ENCODE measurements around the gene TEX13D. TPM values are rescaled to one million over a fixed set of nuclear protein-coding genes. Genes with fewer than 3 reads are reported as not detected.
A peak's percentile ranks its signal among the peaks of the same experiment; 100 is the strongest.

TEX13D gene
- total RNA-seq, 2 experiments from 2014 or later, result not detected

GRCh38 chrX:124341396-124342132, 9.1 kb downstream of the TEX13D start:
- Mint-ChIP-seq H3K27me3 (no peaks in the 10 kb centered on the region), H3K36me3 (ENCODE audit: low read depth) (no peaks in the 10 kb centered on the region), H3K4me3 (peak overlapping the region; percentile 59), H3K27ac (peak overlapping the region; percentile 94), H3K9me3 (peaks cover 2% of the 10 kb centered on the region), H3K4me1 (peaks cover 69% of the 10 kb centered on the region)
- POLR2A ChIA-PET, result no interaction called here
- CTCF ChIA-PET, result interaction anchor here (0.7 kb wide), 1 partner anchor 35 kb away, joined by 4 read pairs; no protein-coding TSS in a partner anchor
- DNase-seq, result no peak

- Mint-ChIP-seq H3K27ac (peak overlapping the region; percentile 94), H3K4me3 (peak overlapping the region; percentile 59), H3K4me1 (peaks cover 66% of the 10 kb centered on the region), H3K27me3 (no peaks in the 10 kb centered on the region), H3K36me3 (ENCODE audit: low read depth) (peaks cover 2% of the 10 kb centered on the region), H3K9me3 (no peaks in the 10 kb centered on the region)
- ChIA-PET CTCF (interaction anchor here (0.7 kb wide), 1 partner anchor 36 kb away, joined by 4 read pairs; no protein-coding TSS in a partner anchor), POLR2A (no interaction called here)
- DNase-seq, result no peak
Observed at GRCh38 chrX:124342174-124342867, 9.9 kb downstream of the TEX13D start.

DNA sequence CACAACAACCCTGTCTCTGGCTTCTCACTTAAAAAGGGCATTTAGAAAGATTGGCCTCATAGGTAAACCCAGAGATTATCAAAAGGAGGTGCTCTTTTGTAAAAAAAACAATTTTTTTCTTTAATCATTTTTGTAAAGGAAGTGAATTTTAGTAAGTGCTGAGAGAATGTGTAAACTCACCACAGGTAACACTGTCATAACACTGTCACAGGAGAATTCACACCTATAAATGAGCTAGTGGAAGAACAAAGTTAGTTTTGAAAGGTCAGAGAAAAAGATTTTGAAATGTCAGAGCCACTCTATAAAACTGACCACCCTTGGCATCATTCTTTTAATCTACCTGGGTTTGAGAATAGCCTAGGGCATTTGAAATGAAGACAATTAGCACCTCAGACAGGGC, 10.6 kb downstream of the TEX13D start:
- no peaks in the 10 kb centered on the region for H3K27me3 Mint-ChIP-seq
- H3K9me3 Mint-ChIP-seq, result no peaks in the 10 kb centered on the region
- peak overlapping the region; percentile 59 for H3K4me3 Mint-ChIP-seq

DNA sequence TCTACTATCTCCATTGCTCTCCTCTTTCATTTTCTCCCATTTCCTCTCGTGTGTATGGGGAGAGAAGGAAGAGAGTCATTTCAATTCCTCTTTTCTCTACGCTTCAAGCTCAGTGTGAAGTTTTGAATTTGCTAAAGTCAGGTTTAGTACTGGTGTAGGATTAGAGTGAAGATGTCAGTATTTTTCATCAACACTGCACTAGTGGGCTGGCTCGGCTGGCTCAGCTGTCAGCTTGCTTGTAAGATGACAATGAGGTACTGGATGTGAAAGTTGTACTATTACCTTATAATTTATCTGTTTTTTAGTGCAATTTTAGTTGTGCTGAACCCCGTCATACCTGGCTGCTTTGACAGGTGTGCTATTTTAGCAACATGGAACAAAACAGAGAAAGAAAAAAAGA, 11.8 kb downstream of the TEX13D start:
- Mint-ChIP-seq H3K36me3 (ENCODE audit: low read depth) (peaks cover 12% of the 10 kb centered on the region), H3K27me3 (no peaks in the 10 kb centered on the region), H3K4me1 (peaks cover 62% of the 10 kb centered on the region), H3K9me3 (no peaks in the 10 kb centered on the region), H3K4me3 (peak overlapping the region; percentile 58), H3K27ac (peak overlapping the region; percentile 94)
- ChIA-PET CTCF (interaction anchor here (1.0 kb wide), 1 partner anchor 54 kb away, joined by 3 read pairs; no protein-coding TSS in a partner anchor), POLR2A (no interaction called here)
- DNase-seq, result no peak

More for the DNA sequence above, 10.6 kb downstream of the TEX13D start:
- POLR2A ChIA-PET, result no interaction called here
- Mint-ChIP-seq H3K36me3 (ENCODE audit: low read depth) (peaks cover 2% of the 10 kb centered on the region), H3K27ac (peak overlapping the region; percentile 94), H3K4me1 (peaks cover 65% of the 10 kb centered on the region)
- CTCF ChIA-PET, result no interaction called here
- no peak for DNase-seq

DNA sequence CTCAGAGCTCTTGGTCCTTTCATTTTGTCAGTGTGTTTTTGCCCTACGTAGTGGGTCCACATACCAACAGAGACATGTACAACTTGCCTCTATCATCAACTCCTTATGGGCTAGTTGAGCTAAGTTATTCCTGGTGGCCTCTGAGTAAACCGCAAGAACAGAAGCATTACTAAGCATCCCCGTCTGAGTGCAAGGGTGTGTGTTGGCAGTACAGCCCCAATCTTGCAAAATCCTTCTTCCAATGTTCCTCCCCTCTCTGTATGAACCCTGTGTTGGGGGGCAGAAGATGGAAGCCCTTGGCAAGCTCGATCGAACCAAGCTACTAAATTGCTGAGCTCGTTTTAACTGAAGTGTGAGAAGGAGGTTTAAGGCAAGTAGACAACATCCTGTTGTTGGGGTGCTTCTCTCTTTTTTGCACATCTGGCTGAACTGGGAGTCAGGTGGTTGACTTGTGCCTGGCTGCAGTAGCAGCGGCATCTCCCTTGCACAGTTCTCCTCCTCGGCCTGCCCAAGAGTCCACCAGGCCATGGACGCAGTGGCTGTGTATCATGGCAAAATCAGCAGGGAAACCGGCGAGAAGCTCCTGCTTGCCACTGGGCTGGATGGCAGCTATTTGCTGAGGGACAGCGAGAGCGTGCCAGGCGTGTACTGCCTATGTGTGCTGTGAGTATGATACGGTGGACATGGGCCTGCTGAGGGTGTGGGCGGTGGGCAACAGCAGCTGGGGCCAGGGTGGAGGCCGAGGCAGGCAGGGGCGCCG, 13.8 kb downstream of the TEX13D start, which contains the start of gene SH2D1A:
TSS of gene SH2D1A (plus strand) at position 447 of the 760 bp plus-strand sequence. CDS start at position 527, 80 bp downstream.
- no peaks in the 10 kb centered on the region for H3K9me3 Mint-ChIP-seq
- peak within 1 kb of the TSS; percentile 96 for H3K27ac Mint-ChIP-seq
- H3K4me1 Mint-ChIP-seq, result peaks cover 49% of the 10 kb centered on the region
- ChIA-PET POLR2A (interaction anchor here (0.8 to 1.2 kb wide), 3 partner anchors 11 to 128 kb away, joined by 3 to 4 read pairs (median 3); no protein-coding TSS in a partner anchor), CTCF (interaction anchor here (0.7 to 2.0 kb wide), 5 partner anchors 11 to 369 kb away, joined by 3 to 6 read pairs (median 3); no protein-coding TSS in a partner anchor)
- no peaks in the 10 kb centered on the region for H3K27me3 Mint-ChIP-seq
- H3K36me3 Mint-ChIP-seq (ENCODE audit: low read depth), result peaks cover 14% of the 10 kb centered on the region
- peak; percentile 52 for DNase-seq
- peak within 1 kb of the TSS; percentile 87 for H3K4me3 Mint-ChIP-seq

DNA sequence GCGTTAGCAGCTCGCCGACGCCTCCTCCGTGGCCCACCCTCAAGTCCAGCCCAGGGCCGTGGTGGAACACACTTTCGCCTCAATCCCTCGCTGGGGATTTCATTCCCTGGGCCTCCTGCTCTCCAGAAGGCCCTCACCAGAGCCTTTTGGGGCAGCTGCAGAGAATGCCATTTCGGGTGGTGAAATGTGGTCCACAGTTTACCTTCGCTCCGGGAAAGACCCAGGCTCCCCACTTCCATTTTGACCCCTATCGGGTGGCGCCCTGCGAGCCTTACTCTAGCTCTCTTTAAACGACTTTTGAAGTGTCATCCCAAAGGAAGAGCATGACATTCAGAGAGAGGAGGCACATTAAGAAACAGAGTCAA, 14.4 kb downstream of the TEX13D start:
- peaks cover 18% of the 10 kb centered on the region for H3K36me3 Mint-ChIP-seq (ENCODE audit: low read depth)
- peak overlapping the region; percentile 87 for H3K4me3 Mint-ChIP-seq
- H3K4me1 Mint-ChIP-seq, result peaks cover 49% of the 10 kb centered on the region
- no peak for DNase-seq
- no peaks in the 10 kb centered on the region for H3K9me3 Mint-ChIP-seq
- H3K27me3 Mint-ChIP-seq, result no peaks in the 10 kb centered on the region
- ChIA-PET POLR2A (interaction anchor here (1.0 to 1.2 kb wide), 2 partner anchors 10 to 129 kb away, joined by 3 to 4 read pairs; no protein-coding TSS in a partner anchor), CTCF (interaction anchor here (0.6 to 2.0 kb wide), 5 partner anchors 10 to 370 kb away, joined by 3 to 6 read pairs (median 3); no protein-coding TSS in a partner anchor)
- H3K27ac Mint-ChIP-seq, result peak overlapping the region; percentile 96

- DNase-seq, result peak; percentile 23
- no peaks in the 10 kb centered on the region for H3K27me3 Mint-ChIP-seq
- peak overlapping the region; percentile 96 for H3K27ac Mint-ChIP-seq
- H3K4me3 Mint-ChIP-seq, result peak overlapping the region; percentile 87
- H3K4me1 Mint-ChIP-seq, result peaks cover 46% of the 10 kb centered on the region
- H3K9me3 Mint-ChIP-seq, result no peaks in the 10 kb centered on the region
- H3K36me3 Mint-ChIP-seq (ENCODE audit: low read depth), result peaks cover 18% of the 10 kb centered on the region
- POLR2A ChIA-PET, result no interaction called here
- CTCF ChIA-PET, result interaction anchor here (0.6 to 2.0 kb wide), 2 partner anchors 10 to 95 kb away, joined by 3 to 6 read pairs; no protein-coding TSS in a partner anchor
Observed at GRCh38 chrX:124347242-124347641, 14.8 kb downstream of the TEX13D start.

DNA sequence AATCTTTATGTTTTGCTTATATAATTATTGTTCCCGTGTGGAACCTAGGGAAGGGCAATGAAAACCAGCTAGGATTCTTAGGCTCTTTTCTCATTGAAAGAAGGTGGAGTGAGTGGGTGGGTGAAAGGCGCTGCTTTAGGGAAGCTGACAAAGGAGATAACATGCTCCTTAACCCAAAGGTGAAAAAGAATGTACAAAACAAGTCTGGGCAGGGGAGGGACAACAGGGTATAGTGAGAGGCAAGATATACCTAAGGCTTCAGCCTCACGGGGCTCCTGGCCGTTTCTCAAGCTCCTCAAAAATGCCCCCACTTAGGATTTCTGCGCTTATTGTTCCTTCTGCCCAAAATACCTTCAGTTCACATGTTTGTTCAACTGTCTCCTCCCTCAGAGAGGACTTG, 15.7 kb downstream of the TEX13D start:
- Mint-ChIP-seq H3K36me3 (ENCODE audit: low read depth) (peaks cover 21% of the 10 kb centered on the region), H3K4me1 (peaks cover 43% of the 10 kb centered on the region), H3K27ac (peak overlapping the region; percentile 96), H3K27me3 (no peaks in the 10 kb centered on the region), H3K4me3 (peak overlapping the region; percentile 87), H3K9me3 (no peaks in the 10 kb centered on the region)
- no peak for DNase-seq
- ChIA-PET CTCF (no interaction called here), POLR2A (no interaction called here)

DNA sequence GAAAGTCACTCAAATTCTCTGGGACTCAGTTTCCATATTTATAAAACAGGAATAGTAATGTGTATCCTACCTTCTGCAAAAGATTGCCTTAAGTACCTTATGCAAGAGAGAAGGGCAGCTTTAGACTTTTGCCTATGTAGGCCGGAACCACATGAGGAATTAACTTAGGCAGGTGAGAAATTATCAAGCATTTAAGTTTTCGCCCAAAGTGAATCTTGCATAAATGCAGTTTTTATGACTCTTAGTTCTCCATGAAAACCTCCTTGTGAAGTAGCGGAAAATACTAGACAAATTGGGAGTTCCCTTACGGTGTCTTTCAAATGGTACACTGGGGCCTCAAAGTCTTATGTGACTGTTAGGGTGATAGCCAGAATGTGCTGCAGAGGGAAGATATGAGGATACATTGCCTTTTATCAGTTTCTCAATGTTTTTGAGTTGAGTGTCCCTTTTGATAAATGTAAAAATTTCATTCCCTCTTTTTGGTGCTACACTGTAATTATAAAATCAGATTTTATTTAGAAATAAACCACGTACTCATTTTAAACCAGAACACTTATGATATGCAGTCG, 16.5 kb downstream of the TEX13D start:
- ChIA-PET POLR2A (no interaction called here), CTCF (no interaction called here)
- Mint-ChIP-seq H3K4me3 (peak overlapping the region; percentile 87), H3K27me3 (no peaks in the 10 kb centered on the region), H3K27ac (peak overlapping the region; percentile 96), H3K36me3 (ENCODE audit: low read depth) (peaks cover 21% of the 10 kb centered on the region), H3K4me1 (peaks cover 42% of the 10 kb centered on the region), H3K9me3 (no peaks in the 10 kb centered on the region)
- no peak for DNase-seq

DNA sequence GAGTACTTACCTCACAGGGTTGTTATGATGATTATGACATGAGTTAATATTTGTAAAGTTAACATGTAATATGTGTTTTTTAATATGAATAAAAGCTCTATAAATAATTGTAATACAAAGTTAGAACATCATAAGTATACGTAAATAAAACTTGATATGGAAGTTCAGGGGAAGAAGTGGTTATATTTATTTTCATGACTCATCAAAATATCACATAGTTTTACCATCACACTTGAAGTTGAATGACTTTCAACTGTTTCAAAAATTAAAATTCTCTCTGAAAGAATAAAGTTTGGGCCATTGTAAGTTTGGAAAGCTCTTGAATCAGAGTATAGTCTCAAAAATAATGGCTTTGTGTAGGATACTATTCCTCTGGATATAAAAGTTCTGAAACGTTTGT, 22.2 kb downstream of the TEX13D start:
- Mint-ChIP-seq H3K36me3 (ENCODE audit: low read depth) (peaks cover 32% of the 10 kb centered on the region), H3K4me3 (peak overlapping the region; percentile 40), H3K27me3 (no peaks in the 10 kb centered on the region), H3K4me1 (peaks cover 60% of the 10 kb centered on the region), H3K9me3 (no peaks in the 10 kb centered on the region), H3K27ac (peak overlapping the region; percentile 77)
- no peak for DNase-seq
- CTCF ChIA-PET, result interaction anchor here (0.9 kb wide), 1 partner anchor 30 kb away, joined by 3 read pairs; no protein-coding TSS in a partner anchor
- POLR2A ChIA-PET, result no interaction called here

GRCh38 chrX:124358800-124359383, 26.4 kb downstream of the TEX13D start:
- H3K36me3 Mint-ChIP-seq (ENCODE audit: low read depth), result peaks cover 44% of the 10 kb centered on the region
- DNase-seq, result no peak
- peak overlapping the region; percentile 77 for H3K27ac Mint-ChIP-seq
- H3K9me3 Mint-ChIP-seq, result peaks cover 2% of the 10 kb centered on the region
- peaks cover 62% of the 10 kb centered on the region for H3K4me1 Mint-ChIP-seq
- peak overlapping the region; percentile 58 for H3K4me3 Mint-ChIP-seq
- H3K27me3 Mint-ChIP-seq, result no peaks in the 10 kb centered on the region
- CTCF ChIA-PET, result interaction anchor here (1.0 to 1.3 kb wide), 2 partner anchors 14 to 23 kb away, joined by 3 read pairs; no protein-coding TSS in a partner anchor
- POLR2A ChIA-PET, result no interaction called here

- Mint-ChIP-seq H3K4me3 (no peak overlapping the region), H3K4me1 (peaks cover 50% of the 10 kb centered on the region)
- CTCF ChIA-PET, result interaction anchor here (1.2 to 1.4 kb wide), 2 partner anchors 15 to 138 kb away, joined by 3 to 4 read pairs; partner anchors contain the start of gene SH2D1A
Observed at GRCh38 chrX:124362072-124362471, 29.6 kb downstream of the TEX13D start.

More at GRCh38 chrX:124362072-124362471, 29.6 kb downstream of the TEX13D start:
- POLR2A ChIA-PET, result interaction anchor here (1.0 kb wide), 1 partner anchor 16 kb away, joined by 3 read pairs; no protein-coding TSS in a partner anchor
- DNase-seq, result no peak
- Mint-ChIP-seq H3K27ac (peak overlapping the region; percentile 80), H3K9me3 (peaks cover 2% of the 10 kb centered on the region), H3K27me3 (no peaks in the 10 kb centered on the region), H3K36me3 (ENCODE audit: low read depth) (peaks cover 37% of the 10 kb centered on the region)

All from activated CD4-positive, alpha-beta T cell treated with anti-CD3 and anti-CD28 coated beads, Interleukin-2, amount 10 ng/mL, durations not matched to agents 7 days and 5 days (primary cell).